Measurements from ENCODE around the gene LINGO1.

The LINGO1 gene

GRCh38 chr15:77632534-77633133, at the start of gene LINGO1:
Gene LINGO1 (minus strand): TSS chr15:77632912. CDS start chr15:77632315, 597 bp downstream.
- DNase-seq (ENCODE audit: low read depth, low spot score): no peak

GRCh38 chr15:77681362-77681761, 48.6 kb upstream of the LINGO1 start:
- Histone ChIP-seq H3K4me1 (ENCODE audit: control insufficient read depth, insufficient read depth, low read length) (no peaks in the 10 kb centered on the region; the same call in 1 of the 2 replicates), H3K4me3 (ENCODE audit: low read length) (no peak overlapping the region), H3K27me3 (ENCODE audit: control insufficient read depth, insufficient read depth, low read length) (no peaks in the 10 kb centered on the region), H3K9me3 (ENCODE audit: control insufficient read depth, insufficient read depth, low read length) (no peaks in the 10 kb centered on the region), H3K27ac (ENCODE audit: low read length) (no peak overlapping the region), H3K36me3 (ENCODE audit: control insufficient read depth, insufficient read depth, low read length) (no peaks in the 10 kb centered on the region)
- WGBS (ENCODE audit: insufficient coverage, insufficient read length): no CpG with 5 or more reads among the region's 2 CpGs
- DNase-seq (ENCODE audit: low read depth, low spot score): no peak

More at GRCh38 chr15:77632534-77633133, at the start of gene LINGO1:
- no peak within 1 kb of the TSS for H3K27ac ChIP-seq (ENCODE audit: low read length)
- no peaks in the 10 kb centered on the region for H3K36me3 ChIP-seq (ENCODE audit: control insufficient read depth, insufficient read depth, low read length)
- no peaks in the 10 kb centered on the region; the same call in 1 of the 2 replicates for H3K27me3 ChIP-seq (ENCODE audit: control insufficient read depth, insufficient read depth, low read length)
- WGBS (ENCODE audit: insufficient coverage, insufficient read length): no CpG with 5 or more reads among the region's 88 CpGs
- H3K4me1 ChIP-seq (ENCODE audit: control insufficient read depth, insufficient read depth, low read length): peaks cover 24% of the 10 kb centered on the region
- H3K9me3 ChIP-seq (ENCODE audit: control insufficient read depth, insufficient read depth, low read length): no peaks in the 10 kb centered on the region
- peak within 1 kb of the TSS; percentile 26; the same call in 1 of the 2 replicates for H3K4me3 ChIP-seq (ENCODE audit: low read length)

DNA sequence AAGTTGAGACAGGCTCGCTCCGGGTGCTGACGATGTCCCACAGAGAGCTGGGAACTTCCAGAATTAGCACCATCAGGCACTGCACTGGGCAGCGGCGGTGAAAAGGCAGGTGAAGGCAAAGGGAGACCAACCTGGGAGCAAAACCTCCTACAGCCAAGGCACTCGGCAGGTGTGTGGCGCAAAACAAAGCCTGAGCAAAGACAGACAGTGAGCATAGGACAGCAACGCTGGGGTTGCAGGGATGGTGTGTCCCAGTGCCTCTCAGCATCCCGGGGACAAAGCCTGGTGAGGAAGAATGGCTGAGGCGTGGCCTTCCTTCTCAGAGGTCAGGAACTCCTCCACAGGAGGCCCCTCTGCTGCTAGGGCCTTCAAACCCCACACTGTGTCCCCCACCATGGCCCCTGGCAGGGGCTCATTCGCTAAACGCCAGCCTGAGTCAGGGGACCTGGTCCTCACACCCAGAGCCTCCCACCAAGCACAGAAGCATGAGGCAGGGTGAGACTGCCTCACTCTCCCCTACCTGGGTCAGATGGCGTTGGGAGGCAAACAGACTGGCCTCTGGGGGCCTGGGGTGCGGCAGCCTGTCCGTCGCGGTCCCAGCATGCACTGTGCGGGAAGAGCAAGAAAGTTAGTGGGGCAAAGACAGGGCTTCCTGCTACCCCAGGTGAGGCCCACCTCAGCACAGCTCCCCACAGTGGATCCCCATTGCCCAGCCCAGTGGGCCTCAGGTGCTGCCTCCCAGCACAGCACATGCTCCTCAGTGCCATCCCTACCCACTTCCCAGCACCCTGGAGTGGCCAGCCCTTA, 44.1 kb upstream of the LINGO1 start:
- Histone ChIP-seq H3K36me3 (ENCODE audit: control insufficient read depth, insufficient read depth, low read length) (no peaks in the 10 kb centered on the region), H3K9me3 (ENCODE audit: control insufficient read depth, insufficient read depth, low read length) (no peaks in the 10 kb centered on the region), H3K27ac (ENCODE audit: low read length) (no peak overlapping the region), H3K4me3 (ENCODE audit: low read length) (no peak overlapping the region), H3K4me1 (ENCODE audit: control insufficient read depth, insufficient read depth, low read length) (no peaks in the 10 kb centered on the region; the same call in none of the 2 replicates), H3K27me3 (ENCODE audit: control insufficient read depth, insufficient read depth, low read length) (no peaks in the 10 kb centered on the region)
- no CpG with 5 or more reads among the region's 18 CpGs for WGBS (ENCODE audit: insufficient coverage, insufficient read length)
- DNase-seq (ENCODE audit: low read depth, low spot score): no peak

GRCh38 chr15:77675806-77676415, 43.2 kb upstream of the LINGO1 start:
- Histone ChIP-seq H3K27me3 (ENCODE audit: control insufficient read depth, insufficient read depth, low read length) (no peaks in the 10 kb centered on the region), H3K9me3 (ENCODE audit: control insufficient read depth, insufficient read depth, low read length) (no peaks in the 10 kb centered on the region), H3K4me1 (ENCODE audit: control insufficient read depth, insufficient read depth, low read length) (no peaks in the 10 kb centered on the region; the same call in none of the 2 replicates), H3K36me3 (ENCODE audit: control insufficient read depth, insufficient read depth, low read length) (no peaks in the 10 kb centered on the region), H3K27ac (ENCODE audit: low read length) (no peak overlapping the region), H3K4me3 (ENCODE audit: low read length) (no peak overlapping the region)
- no peak for DNase-seq (ENCODE audit: low read depth, low spot score)
- WGBS (ENCODE audit: insufficient coverage, insufficient read length): no CpG with 5 or more reads among the region's 5 CpGs

DNA sequence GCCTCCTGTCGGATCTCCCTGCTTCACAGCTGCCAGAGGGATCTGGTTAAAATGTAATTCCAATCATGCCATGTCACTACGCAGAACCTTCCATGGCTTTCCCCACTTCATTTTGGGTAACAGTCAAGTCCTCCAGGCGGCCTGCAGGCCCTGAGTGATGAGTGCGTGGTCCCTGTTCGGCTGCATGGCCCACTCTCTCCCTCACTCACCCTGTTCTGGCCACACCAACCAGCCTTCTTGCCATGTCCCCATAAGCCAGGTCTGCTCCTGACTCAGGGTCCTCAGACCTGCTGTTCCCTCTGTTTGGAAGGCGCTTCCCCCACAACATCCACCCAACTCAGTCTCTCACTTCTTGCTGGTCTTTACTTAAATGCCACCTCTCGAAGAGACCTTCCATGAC, 41.6 kb upstream of the LINGO1 start:
- Histone ChIP-seq H3K36me3 (ENCODE audit: control insufficient read depth, insufficient read depth, low read length) (no peaks in the 10 kb centered on the region), H3K4me1 (ENCODE audit: control insufficient read depth, insufficient read depth, low read length) (no peaks in the 10 kb centered on the region; the same call in none of the 2 replicates), H3K9me3 (ENCODE audit: control insufficient read depth, insufficient read depth, low read length) (no peaks in the 10 kb centered on the region), H3K27me3 (ENCODE audit: control insufficient read depth, insufficient read depth, low read length) (no peaks in the 10 kb centered on the region), H3K4me3 (ENCODE audit: low read length) (no peak overlapping the region), H3K27ac (ENCODE audit: low read length) (no peak overlapping the region)
- DNase-seq (ENCODE audit: low read depth, low spot score): no peak
- no CpG with 5 or more reads among the region's 7 CpGs for WGBS (ENCODE audit: insufficient coverage, insufficient read length)

- Histone ChIP-seq H3K36me3 (ENCODE audit: control insufficient read depth, insufficient read depth, low read length) (no peaks in the 10 kb centered on the region), H3K9me3 (ENCODE audit: control insufficient read depth, insufficient read depth, low read length) (no peaks in the 10 kb centered on the region), H3K4me1 (ENCODE audit: control insufficient read depth, insufficient read depth, low read length) (no peaks in the 10 kb centered on the region; the same call in none of the 2 replicates), H3K27me3 (ENCODE audit: control insufficient read depth, insufficient read depth, low read length) (no peaks in the 10 kb centered on the region), H3K4me3 (ENCODE audit: low read length) (no peak overlapping the region), H3K27ac (ENCODE audit: low read length) (no peak overlapping the region)
- 100% methylated on average over 2 of the region's 5 CpGs for WGBS (ENCODE audit: insufficient coverage, insufficient read length)
- DNase-seq (ENCODE audit: low read depth, low spot score): no peak
Observed at GRCh38 chr15:77673866-77674265, 41.2 kb upstream of the LINGO1 start.

- Histone ChIP-seq H3K27ac (ENCODE audit: low read length) (no peak overlapping the region), H3K4me1 (ENCODE audit: control insufficient read depth, insufficient read depth, low read length) (no peaks in the 10 kb centered on the region; the same call in none of the 2 replicates), H3K27me3 (ENCODE audit: control insufficient read depth, insufficient read depth, low read length) (no peaks in the 10 kb centered on the region), H3K9me3 (ENCODE audit: control insufficient read depth, insufficient read depth, low read length) (no peaks in the 10 kb centered on the region), H3K36me3 (ENCODE audit: control insufficient read depth, insufficient read depth, low read length) (no peaks in the 10 kb centered on the region), H3K4me3 (ENCODE audit: low read length) (no peak overlapping the region)
- WGBS (ENCODE audit: insufficient coverage, insufficient read length): no CpG with 5 or more reads among the region's 7 CpGs
- no peak for DNase-seq (ENCODE audit: low read depth, low spot score)
Observed at GRCh38 chr15:77672135-77672534, 39.4 kb upstream of the LINGO1 start.

- Histone ChIP-seq H3K36me3 (ENCODE audit: control insufficient read depth, insufficient read depth, low read length) (no peaks in the 10 kb centered on the region), H3K27me3 (ENCODE audit: control insufficient read depth, insufficient read depth, low read length) (no peaks in the 10 kb centered on the region), H3K4me1 (ENCODE audit: control insufficient read depth, insufficient read depth, low read length) (no peaks in the 10 kb centered on the region; the same call in none of the 2 replicates), H3K27ac (ENCODE audit: low read length) (no peak overlapping the region), H3K9me3 (ENCODE audit: control insufficient read depth, insufficient read depth, low read length) (no peaks in the 10 kb centered on the region), H3K4me3 (ENCODE audit: low read length) (no peak overlapping the region)
- no peak for DNase-seq (ENCODE audit: low read depth, low spot score)
- WGBS (ENCODE audit: insufficient coverage, insufficient read length): 100% methylated on average over 1 of the region's 13 CpGs
Observed at GRCh38 chr15:77671362-77672056, 38.8 kb upstream of the LINGO1 start.

GRCh38 chr15:77670558-77671361, 38.0 kb upstream of the LINGO1 start:
- Histone ChIP-seq H3K27me3 (ENCODE audit: control insufficient read depth, insufficient read depth, low read length) (no peaks in the 10 kb centered on the region), H3K36me3 (ENCODE audit: control insufficient read depth, insufficient read depth, low read length) (no peaks in the 10 kb centered on the region), H3K27ac (ENCODE audit: low read length) (no peak overlapping the region), H3K4me1 (ENCODE audit: control insufficient read depth, insufficient read depth, low read length) (no peaks in the 10 kb centered on the region; the same call in 1 of the 2 replicates), H3K9me3 (ENCODE audit: control insufficient read depth, insufficient read depth, low read length) (no peaks in the 10 kb centered on the region), H3K4me3 (ENCODE audit: low read length) (no peak overlapping the region)
- DNase-seq (ENCODE audit: low read depth, low spot score): no peak
- WGBS (ENCODE audit: insufficient coverage, insufficient read length): no CpG with 5 or more reads among the region's 5 CpGs

All from iPS DF 6.9 (cell line).